ENCODE data around the gene LOXL1.
A peak's percentile ranks its signal among the peaks of the same experiment; 100 is the strongest.

The LOXL1 gene

GRCh38 chr15:73922186-73923151, 3.8 kb upstream of the LOXL1 start:
- DNase-seq (ENCODE audit: low read depth in 2 of 2) = peak; percentile 67 to 73

- no peak for DNase-seq (ENCODE audit: low read depth in 2 of 2)
Measured at GRCh38 chr15:73923156-73923487, 3.1 kb upstream of the LOXL1 start.

- no peak for DNase-seq (ENCODE audit: low read depth in 2 of 2)
Measured at GRCh38 chr15:73923488-73924164, 2.6 kb upstream of the LOXL1 start.

- peak; percentile 69 to 71 for DNase-seq (ENCODE audit: low read depth in 2 of 2)
Measured at GRCh38 chr15:73924171-73924921, 1.9 kb upstream of the LOXL1 start.

- DNase-seq (ENCODE audit: low read depth in 2 of 2) = no peak
Measured at GRCh38 chr15:73925848-73926218, 429 bp upstream of the LOXL1 start.

- no peak for DNase-seq (ENCODE audit: low read depth in 2 of 2)
Measured at GRCh38 chr15:73927003-73927475, 777 bp downstream of the LOXL1 start.

GRCh38 chr15:73927476-73928240, 1.4 kb downstream of the LOXL1 start:
- no peak for DNase-seq (ENCODE audit: low read depth in 2 of 2)

GRCh38 chr15:73928241-73928579, 1.9 kb downstream of the LOXL1 start:
- DNase-seq (ENCODE audit: low read depth in 2 of 2) = no peak

GRCh38 chr15:73928971-73929627, 2.8 kb downstream of the LOXL1 start:
- no peak for DNase-seq (ENCODE audit: low read depth in 2 of 2)

- DNase-seq (ENCODE audit: low read depth in 2 of 2) = no peak
Measured at GRCh38 chr15:73930371-73930770, 4.1 kb downstream of the LOXL1 start.

- DNase-seq (ENCODE audit: low read depth in 2 of 2) = no peak
Measured at GRCh38 chr15:73930790-73931281, 4.6 kb downstream of the LOXL1 start.

GRCh38 chr15:73931441-73931840, 5.2 kb downstream of the LOXL1 start:
- DNase-seq (ENCODE audit: low read depth in 2 of 2) = no peak

- no peak for DNase-seq (ENCODE audit: low read depth in 2 of 2)
Measured at GRCh38 chr15:73932381-73933191, 6.3 kb downstream of the LOXL1 start.

- DNase-seq (ENCODE audit: low read depth in 2 of 2) = no peak
Measured at GRCh38 chr15:73934281-73934680, 8.0 kb downstream of the LOXL1 start.

- DNase-seq (ENCODE audit: low read depth in 2 of 2) = no peak
Measured at GRCh38 chr15:73935547-73935946, 9.3 kb downstream of the LOXL1 start.

GRCh38 chr15:73936181-73936580, 9.9 kb downstream of the LOXL1 start:
- no peak for DNase-seq (ENCODE audit: low read depth in 2 of 2)

GRCh38 chr15:73936588-73937290, 10.5 kb downstream of the LOXL1 start:
- no peak for DNase-seq (ENCODE audit: low read depth in 2 of 2)

- no peak for DNase-seq (ENCODE audit: low read depth in 2 of 2)
Measured at GRCh38 chr15:73937296-73937695, 11.0 kb downstream of the LOXL1 start.

GRCh38 chr15:73937726-73938125, 11.5 kb downstream of the LOXL1 start:
- DNase-seq (ENCODE audit: low read depth in 2 of 2) = no peak

Data from fibroblast of skin of left quadriceps (primary cell).